ENCODE data around the gene UBE2L3.
"Not testable (repeated sequence)": the region's sequence is repeated elsewhere in the genome, so short reads cannot be mapped to it uniquely, and the experiment has no call there.

UBE2L3 gene

DNA sequence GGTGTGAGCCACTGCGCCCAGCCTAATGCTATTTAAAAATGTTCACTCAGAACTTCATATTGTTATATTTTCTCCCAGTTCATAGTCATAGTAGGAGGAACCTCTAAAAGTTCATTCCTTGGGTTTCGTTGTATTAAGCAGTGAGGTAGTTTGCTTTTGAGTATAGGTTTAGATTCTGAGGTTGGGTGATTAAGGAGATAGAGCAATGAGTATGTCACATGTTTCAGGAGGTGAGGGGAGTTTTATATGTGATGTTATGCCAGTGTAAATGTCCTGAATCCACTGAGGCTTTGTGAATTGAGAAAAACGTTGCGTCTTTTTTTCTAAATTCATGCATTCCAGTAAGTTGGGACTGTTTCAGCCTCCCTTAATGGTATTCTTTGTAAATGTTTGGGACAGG lies 4.2 kb downstream of the UBE2L3 start:
- DNase-seq (ENCODE audit: low read depth in 2 of 2) = no peak

DNA sequence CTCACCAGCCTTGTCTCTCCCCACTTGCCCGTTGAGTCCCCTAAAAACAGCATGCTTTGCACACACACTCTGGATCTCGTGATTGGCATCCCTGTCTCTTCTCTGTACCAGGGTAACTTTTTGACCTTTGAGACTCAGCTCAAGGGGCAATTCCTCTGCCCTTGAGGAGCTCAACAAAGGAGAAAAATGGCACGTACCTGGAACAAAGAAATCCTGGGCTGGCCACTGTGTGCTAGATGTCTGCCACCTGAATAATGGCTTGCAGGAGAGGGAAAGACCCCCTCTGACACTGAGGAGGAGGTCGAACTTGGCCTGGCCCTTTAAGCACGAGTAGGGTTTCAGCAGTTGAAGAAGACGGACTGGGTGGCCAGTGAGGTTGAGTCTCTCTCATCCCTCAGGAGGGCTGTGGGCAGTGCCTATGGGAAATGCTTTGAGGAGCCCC lies 5.8 kb downstream of the UBE2L3 start:
- DNase-seq (ENCODE audit: low read depth in 2 of 2) = no peak

DNA sequence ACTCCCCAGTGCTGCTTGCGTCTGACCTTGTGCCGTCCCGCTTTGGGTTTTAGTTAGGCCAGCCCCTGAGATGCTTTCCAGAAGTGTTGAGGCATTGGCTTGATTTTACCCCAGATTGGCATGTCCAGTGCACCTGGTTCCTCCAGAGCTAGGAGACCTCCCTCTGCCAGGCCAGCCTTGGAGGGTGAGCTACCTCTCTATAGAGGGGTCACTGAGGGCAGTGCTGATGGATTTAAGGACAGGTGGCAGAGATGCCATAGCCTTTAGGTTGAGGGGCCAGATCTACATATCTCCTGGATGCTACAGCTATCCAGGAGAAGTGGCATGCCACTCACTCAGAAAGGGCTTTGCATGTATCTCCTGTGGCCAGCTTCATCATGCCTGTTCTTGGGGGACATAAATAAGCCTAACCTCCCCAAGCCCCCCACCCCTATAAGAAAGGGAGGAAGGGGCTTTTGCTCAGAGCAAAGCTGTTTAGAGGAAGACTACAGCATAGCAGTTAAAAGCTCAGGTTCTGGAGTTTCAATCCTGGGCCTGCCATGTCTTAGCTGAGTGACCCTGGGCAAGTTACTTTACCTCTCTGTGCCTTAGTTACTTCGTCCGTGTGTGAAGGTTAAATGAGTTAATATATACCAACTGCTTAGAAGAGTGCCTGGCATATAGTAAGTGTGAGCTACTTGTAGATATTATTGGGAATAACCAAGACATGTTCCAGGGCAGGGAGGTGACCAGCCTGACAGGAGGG lies 6.4 kb downstream of the UBE2L3 start:
- no peak for DNase-seq (ENCODE audit: low read depth in 2 of 2)

DNA sequence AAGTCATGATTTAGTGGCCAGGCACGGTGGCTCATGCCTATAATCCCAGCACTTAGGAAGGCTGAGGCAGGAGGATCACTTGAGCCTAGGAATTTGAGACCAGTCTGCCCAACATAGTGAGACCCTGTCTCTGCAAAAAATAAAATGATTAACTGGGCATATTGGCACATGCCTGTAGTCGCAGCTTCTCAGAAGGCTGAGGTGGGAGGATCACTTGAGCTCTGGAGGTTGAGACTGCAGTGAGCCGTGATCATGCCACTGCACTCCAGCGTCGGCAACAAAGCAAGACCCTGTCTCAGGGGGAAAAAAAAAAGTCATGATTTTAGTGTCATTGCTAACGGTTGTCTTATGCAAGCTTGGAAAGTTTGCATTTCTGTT lies 11.9 kb downstream of the UBE2L3 start:
- DNase-seq (ENCODE audit: low read depth in 2 of 2) = no peak

DNA sequence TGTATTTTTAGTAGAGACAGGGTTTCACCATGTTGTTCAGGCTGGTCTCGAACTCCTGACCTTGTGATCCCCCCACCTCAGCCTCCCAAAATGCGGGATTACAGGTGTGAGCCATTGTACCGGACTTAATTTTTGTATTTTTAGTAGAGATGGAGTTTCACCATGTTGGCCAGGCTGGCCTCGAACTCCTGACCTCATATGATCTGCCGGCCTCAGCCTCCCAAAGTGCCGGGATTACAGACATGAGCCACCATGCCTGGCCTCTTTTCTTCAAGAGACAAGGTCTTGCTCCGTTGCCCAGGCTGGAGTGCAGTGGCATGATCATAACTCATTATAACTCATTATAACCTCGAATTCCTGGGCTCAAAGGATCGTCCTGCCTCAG lies 13.1 kb downstream of the UBE2L3 start:
- DNase-seq (ENCODE audit: low read depth in 2 of 2) = not testable (repeated sequence)

DNA sequence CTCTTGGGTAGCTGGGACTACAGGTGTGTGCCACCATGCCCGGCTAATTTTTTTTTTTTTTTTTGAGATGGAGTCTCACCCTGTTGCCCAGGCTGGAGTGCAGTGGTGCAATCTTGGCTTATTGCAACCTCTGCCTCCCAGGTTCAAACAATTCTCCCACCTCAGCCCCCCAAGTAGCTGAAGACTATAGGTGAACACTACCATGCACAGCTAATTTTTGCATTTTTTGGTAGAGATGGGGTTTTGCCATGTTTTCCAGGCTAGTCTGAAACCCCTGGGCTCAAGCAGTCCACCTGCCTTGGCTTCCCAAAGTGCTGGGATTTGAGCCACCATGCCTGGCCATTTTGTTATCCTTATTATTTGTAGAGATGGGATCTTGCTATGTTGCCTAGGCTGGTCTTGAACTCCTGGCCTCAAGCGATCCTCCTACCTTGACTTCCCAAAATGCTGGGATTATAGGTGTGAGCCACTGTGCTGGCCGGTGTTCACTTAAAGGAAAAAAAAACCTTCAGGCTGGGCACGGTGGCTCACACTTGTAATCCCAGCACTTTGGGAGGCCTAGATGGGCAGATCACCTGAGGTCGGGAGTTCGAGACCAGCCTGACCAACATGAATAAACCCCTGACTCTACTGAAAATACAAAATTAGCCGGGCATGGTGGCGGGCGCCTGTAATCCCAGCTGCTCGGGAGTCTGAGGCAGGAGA lies 13.6 kb downstream of the UBE2L3 start:
- DNase-seq (ENCODE audit: low read depth in 2 of 2) = not testable (repeated sequence)

DNA sequence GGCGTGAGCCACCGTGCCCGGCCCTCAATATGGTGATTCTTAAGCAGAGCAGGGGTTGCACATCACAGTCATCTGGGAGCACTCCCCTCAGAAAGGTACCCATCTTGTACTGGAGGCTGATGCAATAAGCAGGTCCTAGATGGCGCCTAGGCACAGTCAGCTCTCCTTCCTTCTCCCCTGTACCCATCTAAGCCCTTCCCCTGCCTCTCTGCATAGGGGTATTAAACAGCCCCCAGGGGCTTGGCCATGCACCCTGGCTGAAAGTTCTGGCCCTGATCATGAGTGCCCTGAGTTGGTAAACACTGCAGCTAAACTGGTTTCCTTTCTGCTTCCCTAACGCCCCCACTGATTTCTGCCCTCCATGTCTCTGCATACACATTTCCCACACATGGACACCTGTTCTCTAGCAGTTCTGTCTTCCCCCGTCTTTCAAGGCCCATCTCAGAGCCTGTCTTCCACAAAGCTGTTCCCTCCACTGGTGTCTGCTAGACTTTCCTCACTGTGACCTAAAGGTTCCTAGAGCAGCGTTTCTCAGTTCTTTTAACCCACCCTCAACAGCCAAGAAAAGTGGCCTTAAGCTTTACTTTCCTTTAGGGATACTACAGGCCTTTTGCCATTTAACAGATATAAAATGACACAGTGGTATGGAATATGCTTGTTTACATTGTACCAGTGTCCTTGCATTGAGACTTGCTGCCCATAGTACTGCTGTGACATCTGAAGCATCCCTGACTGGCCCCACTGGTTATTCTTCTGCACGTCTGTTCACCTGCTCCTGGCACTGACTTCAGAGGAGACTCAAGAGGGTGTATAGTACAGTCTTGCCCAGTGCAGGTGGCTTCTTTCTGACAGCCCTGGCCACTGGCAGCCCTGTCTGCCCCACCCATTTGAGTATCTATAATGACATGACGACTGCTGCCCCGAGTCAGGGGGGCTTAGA lies 15.6 kb downstream of the UBE2L3 start:
- DNase-seq (ENCODE audit: low read depth in 2 of 2) = no peak

DNA sequence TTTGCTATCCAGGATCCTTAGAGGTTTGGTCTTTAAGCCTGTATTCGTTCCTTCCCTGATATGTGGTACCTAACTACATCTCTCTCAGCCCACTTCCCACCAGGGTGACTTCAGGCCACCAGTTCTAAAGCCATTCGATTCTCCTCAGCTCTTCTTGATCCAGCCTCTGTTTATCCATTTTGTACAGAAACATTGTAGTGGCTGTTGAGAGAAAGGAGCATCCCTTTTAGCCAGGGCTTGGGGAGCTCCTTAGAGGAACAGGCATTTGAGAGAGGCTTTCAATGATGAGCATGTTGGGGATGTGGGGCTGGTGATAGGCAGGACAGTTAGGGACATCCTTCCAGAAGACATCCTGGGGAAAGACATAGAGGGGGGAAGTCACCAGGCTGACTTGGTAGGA lies 17.9 kb downstream of the UBE2L3 start:
- no peak for DNase-seq (ENCODE audit: low read depth in 2 of 2)

DNA sequence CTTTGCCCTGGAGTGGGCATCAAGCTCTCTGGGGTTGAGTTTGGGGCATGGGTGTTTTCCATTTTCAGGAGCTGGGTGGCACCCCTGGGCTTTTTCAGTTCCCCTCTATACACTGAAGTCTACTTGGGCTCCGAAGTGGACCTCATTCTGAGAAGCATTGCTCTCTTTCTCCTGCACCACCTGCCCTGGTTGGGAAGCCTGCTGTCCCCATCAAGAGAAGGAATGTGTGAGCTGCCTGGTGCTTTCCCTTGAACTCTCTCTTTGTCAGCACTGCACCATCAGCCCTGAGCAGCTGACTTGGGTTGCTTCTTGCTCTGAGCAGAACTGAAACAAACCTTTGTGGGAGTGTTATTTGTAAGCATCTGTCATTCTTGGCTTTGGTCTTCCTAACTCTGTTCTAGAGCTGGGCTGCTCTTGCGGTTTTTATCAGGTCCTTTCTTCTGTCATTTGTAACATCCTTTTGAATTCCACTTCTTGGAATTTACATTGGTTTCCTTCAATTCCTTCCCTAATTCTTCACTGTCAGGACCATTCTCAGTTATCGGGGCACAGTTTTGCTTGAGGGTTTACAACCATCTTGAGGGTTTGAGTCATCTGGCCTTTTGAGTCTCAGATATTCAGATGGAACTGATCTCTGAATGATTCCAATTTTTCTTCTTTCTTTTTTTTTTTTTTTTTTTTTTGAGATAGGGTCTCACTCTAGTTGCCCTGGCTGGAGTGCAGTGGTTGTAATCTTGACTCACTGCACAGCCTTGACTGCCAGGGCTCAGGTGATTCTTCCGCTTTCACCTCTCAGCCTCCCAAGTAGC lies 20.5 kb downstream of the UBE2L3 start:
- DNase-seq (ENCODE audit: low read depth in 2 of 2) = no peak

DNA sequence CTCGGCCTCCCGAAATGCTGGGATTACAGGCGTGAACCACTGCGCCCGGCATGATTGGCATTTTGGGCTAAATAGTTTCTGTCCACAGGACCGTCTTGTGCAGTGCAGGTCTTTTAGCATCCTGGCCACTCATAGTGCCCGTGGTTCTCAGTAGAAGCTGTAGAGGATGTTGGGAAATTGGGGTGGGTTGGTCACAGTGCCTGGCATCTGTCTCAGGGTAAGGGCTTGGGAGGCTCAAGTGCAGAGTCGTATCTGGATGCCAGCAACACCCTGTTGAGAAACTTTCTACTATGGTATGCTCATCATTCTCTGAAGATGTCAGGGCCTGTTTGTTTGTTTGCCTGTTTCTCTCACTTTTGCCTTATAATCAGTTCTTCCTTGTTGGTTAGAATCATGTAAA lies 21.9 kb downstream of the UBE2L3 start:
- no peak for DNase-seq (ENCODE audit: low read depth in 2 of 2)

DNA sequence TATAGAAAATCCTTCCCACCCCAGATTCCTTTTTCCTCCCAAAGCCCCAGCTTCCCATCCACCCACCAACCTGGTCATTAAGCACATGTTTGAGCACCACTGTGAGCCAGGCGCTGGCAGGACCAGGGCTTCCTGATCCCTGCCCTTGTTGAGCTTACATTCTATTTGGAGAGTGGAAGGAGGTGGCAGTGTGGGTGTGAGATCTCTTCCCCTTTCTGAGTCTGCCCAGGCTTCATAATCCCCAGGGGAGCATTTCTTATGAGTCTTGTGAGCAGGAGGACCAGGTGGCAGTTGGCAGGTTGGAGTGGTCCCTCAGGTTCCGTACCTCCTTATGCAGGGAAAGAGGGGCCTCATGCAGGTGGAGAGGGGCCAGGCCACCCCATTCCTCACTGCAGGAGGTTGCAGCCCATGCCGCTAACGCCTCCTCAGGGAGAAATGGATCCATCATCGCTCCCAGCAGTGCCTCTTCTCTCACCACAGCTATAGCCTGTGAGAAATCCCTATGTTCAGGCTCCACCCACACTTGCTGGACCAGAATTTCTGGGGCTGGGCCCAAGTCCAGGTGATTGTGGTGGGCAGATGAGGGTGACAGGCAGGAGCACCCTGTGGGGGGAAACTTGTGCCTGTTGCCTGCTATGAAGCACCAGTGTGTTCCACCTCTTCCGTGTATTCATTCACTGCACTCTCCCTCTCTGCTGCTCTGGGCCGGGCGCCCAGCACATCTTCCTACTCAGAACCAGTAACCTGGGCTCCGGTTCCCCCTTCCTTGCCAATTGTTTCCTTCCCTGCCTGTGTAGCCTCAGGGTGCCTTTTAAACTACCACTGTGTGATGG lies 23.5 kb downstream of the UBE2L3 start:
- no peak for DNase-seq (ENCODE audit: low read depth in 2 of 2)

DNA sequence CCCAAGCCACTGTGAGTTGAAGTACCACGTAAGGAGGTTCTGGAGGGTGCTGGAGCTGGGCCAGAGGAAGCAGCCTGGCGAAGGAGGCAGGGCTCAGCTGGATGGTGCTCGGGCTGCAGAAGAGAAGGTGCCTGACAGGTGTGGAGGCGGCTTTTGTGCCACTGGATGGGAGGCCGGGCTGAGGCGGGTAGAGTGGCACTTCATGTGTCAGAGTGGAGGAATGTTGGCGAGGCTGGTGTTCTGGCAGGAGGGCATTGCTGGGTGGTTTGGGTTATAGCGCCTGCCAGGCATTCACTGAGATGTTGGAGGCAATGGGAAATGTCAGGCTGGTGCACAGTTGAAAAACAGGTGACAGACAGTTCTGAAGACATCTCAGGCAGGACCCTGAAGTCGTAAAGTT lies 24.2 kb downstream of the UBE2L3 start:
- DNase-seq (ENCODE audit: low read depth in 2 of 2) = no peak

DNA sequence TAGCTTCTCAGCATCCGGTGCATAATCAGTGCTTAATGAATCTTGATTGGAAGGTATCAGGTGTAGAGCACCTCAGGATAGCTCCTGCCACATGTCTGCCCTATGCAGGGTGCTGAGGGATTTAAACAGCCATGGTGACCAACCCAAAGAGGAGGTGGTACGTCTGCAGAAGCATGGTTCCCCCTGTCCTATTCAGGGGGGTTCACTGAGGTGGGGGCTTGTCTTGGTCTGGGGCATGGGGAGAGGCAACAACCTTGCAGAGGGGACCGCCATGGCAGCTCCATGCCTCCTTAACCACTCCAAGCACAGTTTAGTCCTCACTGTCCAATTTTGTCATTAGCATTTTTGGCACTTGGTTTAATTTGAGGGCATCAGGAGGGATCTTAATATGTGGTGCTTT lies 24.9 kb downstream of the UBE2L3 start:
- no peak for DNase-seq (ENCODE audit: low read depth in 2 of 2)

DNA sequence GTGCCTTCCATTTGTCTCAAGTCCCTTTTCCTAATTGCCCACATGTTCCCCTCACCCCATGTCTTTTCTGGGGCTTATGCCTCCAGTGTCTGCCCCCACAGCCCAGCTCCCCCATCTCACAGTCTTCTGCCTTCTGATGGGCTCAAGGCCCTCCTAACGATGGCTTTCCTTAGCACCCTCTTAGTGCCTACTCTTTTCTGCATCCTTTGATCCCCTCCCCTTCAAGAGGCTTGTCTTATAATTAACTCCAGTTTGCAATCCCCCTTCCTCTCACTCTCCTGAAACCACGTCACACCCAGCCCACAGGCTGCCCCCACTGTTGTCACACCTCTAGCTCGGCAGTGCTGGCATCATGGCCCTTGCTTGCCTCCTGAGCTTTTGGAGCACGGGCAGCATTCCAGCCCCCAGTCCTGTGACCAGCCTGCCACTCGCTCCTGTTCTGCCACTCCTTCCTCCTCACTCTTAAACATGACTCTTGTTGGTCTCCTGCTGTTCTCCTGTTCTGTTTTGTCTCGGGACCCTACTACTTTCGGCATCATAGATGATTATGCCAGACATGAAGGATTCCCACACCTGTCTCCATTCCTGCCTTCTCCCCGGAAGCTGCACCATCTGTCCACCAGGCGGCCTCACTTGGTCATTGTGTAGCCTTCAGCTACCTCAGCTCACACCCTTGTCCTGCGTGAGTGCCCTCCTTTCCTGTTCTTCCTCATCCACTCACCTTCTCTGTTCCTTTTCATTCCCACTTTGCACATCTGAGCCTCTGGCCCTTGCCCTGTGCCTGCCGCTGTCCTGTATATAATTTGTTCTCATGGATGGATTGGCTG lies 26.1 kb downstream of the UBE2L3 start:
- no peak for DNase-seq (ENCODE audit: low read depth in 2 of 2)

DNA sequence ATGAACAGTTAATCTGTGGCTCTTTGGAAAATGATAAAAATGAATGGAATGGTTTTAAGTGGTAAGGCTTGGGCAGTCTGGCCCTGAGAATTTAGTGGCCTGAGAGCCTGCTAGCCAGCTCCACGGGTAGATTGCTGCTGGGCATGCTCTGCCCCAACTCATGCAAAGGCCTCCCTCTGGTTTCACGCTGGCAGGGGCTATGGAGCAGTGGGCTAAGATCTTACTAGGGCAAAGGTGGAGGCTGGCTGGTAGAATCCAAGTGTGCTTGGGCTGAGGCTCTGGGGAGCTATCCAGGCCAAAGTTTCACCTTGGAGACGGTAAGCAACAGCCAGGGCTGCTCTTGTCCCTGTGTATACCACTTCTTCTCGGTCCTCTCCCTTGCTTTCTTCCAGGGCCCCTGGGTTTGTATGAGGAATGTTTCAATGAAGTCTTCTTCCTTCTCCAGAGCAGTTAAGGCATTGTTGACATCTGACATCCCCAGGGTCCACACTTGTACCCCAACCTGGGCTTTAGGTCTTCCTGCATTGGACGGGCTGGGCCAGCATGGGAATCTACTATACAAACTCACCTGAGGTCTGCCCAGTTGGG lies 27.4 kb downstream of the UBE2L3 start:
- DNase-seq (ENCODE audit: low read depth in 2 of 2) = no peak

DNA sequence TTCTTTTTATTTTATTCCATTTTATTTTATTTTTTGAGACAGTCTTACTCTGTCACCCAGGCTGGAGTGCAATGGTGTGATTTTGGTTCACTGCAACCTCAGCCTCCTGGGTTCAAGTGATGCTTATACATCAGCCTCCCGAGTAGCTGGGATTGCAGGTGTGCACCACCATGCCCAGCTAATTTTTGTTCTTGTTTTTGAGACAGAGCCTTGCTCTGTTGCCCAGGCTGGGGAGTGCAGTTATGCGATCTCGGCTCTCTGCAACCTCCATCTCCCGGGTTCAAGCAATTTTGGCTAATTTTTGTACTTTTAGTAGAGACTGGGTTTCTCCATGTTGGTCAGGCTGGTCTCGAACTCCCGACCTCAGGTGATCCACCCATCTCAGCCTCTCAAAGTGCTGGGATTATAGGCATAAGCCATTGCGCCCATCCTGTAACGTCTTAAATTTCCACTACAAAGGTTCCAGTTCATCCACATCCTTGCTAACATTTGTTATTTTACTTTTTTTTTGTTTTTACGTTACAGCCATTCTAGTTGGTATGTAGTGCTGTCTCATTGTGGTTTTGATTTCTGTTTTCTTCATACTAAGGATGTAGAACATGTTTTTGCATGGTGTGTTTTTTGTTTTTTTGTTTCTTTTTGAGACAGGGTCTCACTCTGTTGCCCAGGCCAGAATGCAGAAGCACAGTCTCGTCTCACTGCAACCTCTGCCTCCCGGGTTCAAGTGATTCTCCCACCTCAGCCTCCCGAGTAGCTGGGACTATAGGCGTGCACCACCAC lies 29.0 kb downstream of the UBE2L3 start:
- DNase-seq (ENCODE audit: low read depth in 2 of 2) = not testable (repeated sequence)

DNA sequence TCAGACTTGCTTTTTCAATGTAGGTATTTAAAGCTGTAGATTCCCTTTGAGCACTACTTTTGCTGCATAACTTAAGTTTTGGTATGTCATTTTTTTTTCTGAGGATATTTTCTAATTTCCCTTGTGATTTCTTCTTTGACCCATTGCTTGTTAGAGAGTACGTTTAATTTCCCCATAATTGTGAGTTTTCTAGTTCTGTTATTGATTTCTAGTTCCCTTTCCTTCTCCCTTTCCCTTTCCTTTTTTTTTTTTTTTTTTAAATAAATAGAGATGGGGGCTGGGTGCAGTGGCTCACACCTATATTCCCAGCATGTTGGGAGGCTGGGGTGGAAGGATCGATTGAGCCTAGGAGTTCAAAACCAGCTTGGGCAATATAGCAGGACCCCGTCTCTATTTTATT lies 30.8 kb downstream of the UBE2L3 start:
- DNase-seq (ENCODE audit: low read depth in 2 of 2) = no peak

DNA sequence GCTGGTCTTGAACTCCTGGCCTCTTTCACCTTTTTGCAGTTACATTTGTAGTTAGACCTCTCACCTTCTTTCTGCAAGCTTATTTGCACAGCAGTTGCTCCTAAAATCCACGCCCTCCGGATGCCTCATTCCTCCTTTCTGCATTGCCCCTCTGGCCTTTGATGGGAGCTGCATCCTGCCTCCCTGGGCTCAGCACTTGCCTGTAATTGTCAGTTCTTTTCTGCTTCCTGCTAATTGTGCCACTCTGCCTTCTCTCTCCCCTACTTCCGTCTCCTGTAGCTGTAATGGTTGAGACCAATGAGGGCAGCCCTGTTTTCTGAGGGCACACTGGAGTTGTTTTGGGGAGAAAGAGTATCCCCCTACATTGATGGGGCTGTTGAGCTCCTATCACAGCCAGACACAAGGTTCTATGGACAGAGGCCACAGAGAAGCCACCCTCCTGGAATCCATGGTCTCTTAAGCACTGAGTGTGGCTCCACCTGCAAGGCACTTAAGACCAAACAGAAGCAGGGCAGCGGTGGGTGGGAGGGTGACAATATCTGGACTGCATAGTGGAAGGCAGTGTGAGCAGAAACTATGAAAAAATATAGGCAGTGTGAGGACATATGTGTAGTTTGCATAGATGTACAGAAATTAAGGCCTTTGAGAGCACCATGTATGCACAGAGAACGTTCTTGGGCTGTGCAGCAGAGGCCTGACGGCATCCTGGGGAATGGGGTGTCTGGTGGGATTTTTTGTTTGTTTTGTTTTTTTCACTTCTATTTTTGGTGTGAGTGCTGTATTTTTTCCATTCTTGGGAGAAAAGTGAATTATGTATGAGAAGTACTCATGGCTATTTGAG lies 31.8 kb downstream of the UBE2L3 start:
- no peak for DNase-seq (ENCODE audit: low read depth in 2 of 2)

Data from activated CD8-positive, alpha-beta memory T cell treated with anti-CD3 and anti-CD28 coated beads for 4 hours (primary cell).